CD4-positive, alpha-beta T cell (primary cell): Measurements from ENCODE around the gene USP3. TPM values are rescaled to one million over a fixed set of nuclear protein-coding genes. Genes with fewer than 3 reads are reported as not detected.

Experiments used
- ATAC-seq: fragments of 200-7000 bp; cut with Tn5 transposase; one replicate; pipeline ENCODE4 v1.10.0; 2022; ENCODE audit warnings: mild to moderate bottlenecking; ENCODE audit not compliant: poor library complexity
- CTCF ChIA-PET: fragments of 350-600 bp; sonication (Branson Sonifier 250); formaldehyde crosslinking; loops from one replicate; lab custom pipeline; 2021; ENCODE audit warnings: antibody characterized with exemption, inconsistent platforms; lab: Charles Lee
- POLR2A ChIA-PET: fragments of 350-600 bp; sonication (Branson Sonifier 250); formaldehyde crosslinking; loops from one replicate; lab custom pipeline; 2021; ENCODE audit warnings: antibody characterized with exemption, inconsistent platforms; lab: Charles Lee
- DNase-seq, 14 experiments: peaks; one replicate each; pipeline ENCODE4 v3.0.0-alpha.2; 2013 to 2020; ENCODE audit warnings: mixed read lengths in 2 of 14
- H3K27ac ChIP-seq, 2 donors: one replicate each; pipeline versions ENCODE4 v1.5.1 to v1.7.0; 2013; ENCODE audit warnings: low read length in 2 of 2, low read depth in 1 of 2, mild to moderate bottlenecking in 1 of 2
- H3K27me3 ChIP-seq, 2 experiments: 1 replicate in 1 of 2; 2 replicates in 1 of 2; pipeline versions ENCODE4 v1.6.1 to v1.7.0; 2013; ENCODE audit warnings: low read length in 2 of 2, control low read depth in 1 of 2, mild to moderate bottlenecking in 1 of 2, moderate library complexity in 1 of 2; ENCODE audit not compliant: insufficient read depth in 2 of 2, control insufficient read depth in 1 of 2
- H3K36me3 ChIP-seq: one replicate; pipeline ENCODE4 v1.6.1; 2013; ENCODE audit warnings: low read length, control low read depth; ENCODE audit not compliant: insufficient read depth
- H3K4me1 ChIP-seq: one replicate; pipeline ENCODE4 v1.6.1; 2013; ENCODE audit warnings: low read length, control low read depth; ENCODE audit not compliant: insufficient read depth
- H3K4me3 ChIP-seq: one replicate; pipeline ENCODE4 v1.5.1; 2013; ENCODE audit warnings: mild to moderate bottlenecking, low read length, moderate library complexity
- H3K9me3 ChIP-seq, 2 experiments: 1 replicate in 1 of 2; 2 replicates in 1 of 2; pipeline versions ENCODE4 v1.6.1 to v1.7.0; 2013; ENCODE audit warnings: low read length in 2 of 2, mild to moderate bottlenecking in 2 of 2, control low read depth in 1 of 2, moderate library complexity in 1 of 2; ENCODE audit not compliant: control insufficient read depth in 1 of 2, insufficient read depth in 1 of 2
- H3K27ac Mint-ChIP-seq: one replicate; pipeline ENCODE4 v1.8.0; 2020; ENCODE audit warnings: mixed read lengths
- H3K27me3 Mint-ChIP-seq: one replicate; pipeline ENCODE4 v1.8.0; 2021; ENCODE audit warnings: mixed read lengths
- H3K36me3 Mint-ChIP-seq: one replicate; pipeline ENCODE4 v1.8.0; 2021; ENCODE audit warnings: low read depth, mixed read lengths
- H3K4me1 Mint-ChIP-seq: one replicate; pipeline ENCODE4 v1.8.0; 2021; ENCODE audit warnings: low read depth, mixed read lengths
- H3K4me3 Mint-ChIP-seq: one replicate; pipeline ENCODE4 v1.8.0; 2020; ENCODE audit warnings: mild to moderate bottlenecking, mixed read lengths
- H3K9me3 Mint-ChIP-seq: one replicate; pipeline ENCODE4 v1.8.0; 2020; ENCODE audit warnings: mixed read lengths
- intact Hi-C, 2 experiments: fragments of 100-400 bp; cut with DNase I in 1 of 2; cut with micrococcal nuclease in 1 of 2; formaldehyde crosslinking; loops; one replicate each; pipeline versions ENCODE4 v1.15.1 to v1.9.0; 2023 to 2025; cut with DNase I, micrococcal nuclease
- total RNA-seq, 174 experiments: library from RNA in 2 of 174; stranded (reverse) in 2 of 174; gene quantifications; one replicate each; pipeline ENCODE4 v1.2.3 and lab custom pipeline; 2021 to 2026
- TF ChIP-seq, protein P1 (sequence below): fragments of 200-600 bp; IDR thresholded peaks from one replicate; pipeline ENCODE4 v1.8.0; 2022; ENCODE audit warnings: antibody characterized with exemption, mild to moderate bottlenecking

Gene USP3
- total RNA-seq, 2 experiments from 2014 or later: 280 to 282 TPM

DNA sequence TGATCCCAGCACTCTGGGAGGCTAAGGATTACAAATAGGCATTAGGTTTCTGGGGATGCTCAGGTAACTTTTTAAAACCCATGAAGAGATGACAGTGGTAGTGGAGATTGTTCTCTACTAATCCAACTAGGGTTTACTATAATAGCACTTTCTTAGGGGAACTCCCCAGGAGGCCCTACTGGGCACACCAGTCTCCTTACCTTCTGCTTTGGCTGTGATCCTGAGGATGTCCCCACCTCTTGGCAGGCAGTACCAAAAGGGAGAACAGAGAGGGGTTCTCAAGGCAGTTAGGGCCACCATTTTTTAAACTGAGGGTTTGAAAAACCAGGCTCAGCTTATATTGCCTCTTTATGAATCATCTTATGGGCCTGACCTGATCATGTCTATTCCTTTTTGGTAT lies 77.8 kb downstream of the USP3 start:
- Mint-ChIP-seq H3K36me3 (peaks cover 86% of the 10 kb centered on the region), H3K4me1 (peaks cover 25% of the 10 kb centered on the region), H3K27ac (peak overlapping the region; percentile 32), H3K9me3 (no peaks in the 10 kb centered on the region), H3K4me3 (no peak overlapping the region), H3K27me3 (no peaks in the 10 kb centered on the region)
- ChIA-PET POLR2A (interaction anchor here (1.7 kb wide), 1 partner anchor 17 kb away, joined by 6 read pairs; no protein-coding TSS in a partner anchor), CTCF (interaction anchor here (1.3 to 2.2 kb wide), 2 partner anchors 116 kb away, joined by 3 to 7 read pairs; no protein-coding TSS in a partner anchor)
- TF ChIP-seq, protein P1, sequence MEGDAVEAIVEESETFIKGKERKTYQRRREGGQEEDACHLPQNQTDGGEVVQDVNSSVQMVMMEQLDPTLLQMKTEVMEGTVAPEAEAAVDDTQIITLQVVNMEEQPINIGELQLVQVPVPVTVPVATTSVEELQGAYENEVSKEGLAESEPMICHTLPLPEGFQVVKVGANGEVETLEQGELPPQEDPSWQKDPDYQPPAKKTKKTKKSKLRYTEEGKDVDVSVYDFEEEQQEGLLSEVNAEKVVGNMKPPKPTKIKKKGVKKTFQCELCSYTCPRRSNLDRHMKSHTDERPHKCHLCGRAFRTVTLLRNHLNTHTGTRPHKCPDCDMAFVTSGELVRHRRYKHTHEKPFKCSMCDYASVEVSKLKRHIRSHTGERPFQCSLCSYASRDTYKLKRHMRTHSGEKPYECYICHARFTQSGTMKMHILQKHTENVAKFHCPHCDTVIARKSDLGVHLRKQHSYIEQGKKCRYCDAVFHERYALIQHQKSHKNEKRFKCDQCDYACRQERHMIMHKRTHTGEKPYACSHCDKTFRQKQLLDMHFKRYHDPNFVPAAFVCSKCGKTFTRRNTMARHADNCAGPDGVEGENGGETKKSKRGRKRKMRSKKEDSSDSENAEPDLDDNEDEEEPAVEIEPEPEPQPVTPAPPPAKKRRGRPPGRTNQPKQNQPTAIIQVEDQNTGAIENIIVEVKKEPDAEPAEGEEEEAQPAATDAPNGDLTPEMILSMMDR: no peak
- no peak for DNase-seq
- Histone ChIP-seq H3K4me3 (no peak overlapping the region), H3K4me1 (no peaks in the 10 kb centered on the region), H3K27me3 (no peaks in the 10 kb centered on the region), H3K36me3 (peaks cover 67% of the 10 kb centered on the region), H3K9me3 (no peaks in the 10 kb centered on the region), H3K27ac (no peak overlapping the region)
- intact Hi-C loops: loop anchor here in 1 of 2 experiments (5.0 kb wide), 1 partner anchor 115 kb away; no protein-coding TSS in a partner anchor
- ATAC-seq: no peak

GRCh38 chr15:63582718-63583426 lies 78.5 kb downstream of the USP3 start:
- TF ChIP-seq, protein P1: no peak
- CTCF ChIA-PET: interaction anchor here (1.3 kb wide), 1 partner anchor 116 kb away, joined by 3 read pairs; no protein-coding TSS in a partner anchor
- H3K9me3 Mint-ChIP-seq: no peaks in the 10 kb centered on the region
- peak overlapping the region; percentile 32 for H3K27ac Mint-ChIP-seq
- H3K27me3 Mint-ChIP-seq: no peaks in the 10 kb centered on the region
- DNase-seq (no peak), ATAC-seq (peak; percentile 24)
- H3K36me3 Mint-ChIP-seq: peaks cover 89% of the 10 kb centered on the region
- POLR2A ChIA-PET: interaction anchor here (1.7 kb wide), 1 partner anchor 16 kb away, joined by 6 read pairs; no protein-coding TSS in a partner anchor
- Histone ChIP-seq H3K4me1 (no peaks in the 10 kb centered on the region), H3K36me3 (peaks cover 69% of the 10 kb centered on the region), H3K27me3 (no peaks in the 10 kb centered on the region), H3K27ac (no peak overlapping the region), H3K4me3 (no peak overlapping the region), H3K9me3 (no peaks in the 10 kb centered on the region)
- intact Hi-C loops: loop anchor here in 1 of 2 experiments (5.0 kb wide), 1 partner anchor 116 kb away; no protein-coding TSS in a partner anchor
- no peak overlapping the region for H3K4me3 Mint-ChIP-seq
- H3K4me1 Mint-ChIP-seq: peaks cover 25% of the 10 kb centered on the region

DNA sequence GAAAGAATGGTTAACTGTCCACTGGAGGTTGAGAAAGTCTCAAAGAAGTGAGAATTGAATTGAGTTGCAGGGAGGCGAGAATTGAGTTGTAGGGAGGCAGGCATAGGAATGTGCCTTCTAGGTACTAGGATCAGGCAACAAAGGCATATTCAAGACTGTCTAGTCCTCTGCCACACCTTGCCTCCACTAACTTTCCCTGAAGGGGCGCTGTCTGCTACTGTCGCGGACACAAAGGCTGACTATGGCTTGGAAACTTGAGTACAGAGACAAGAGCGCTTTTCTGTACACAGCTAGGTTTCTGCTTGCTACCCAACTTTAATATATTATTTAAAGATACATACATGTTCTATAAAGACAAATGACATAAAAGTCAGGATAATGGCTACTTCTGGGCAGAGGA lies 82.4 kb downstream of the USP3 start:
- DNase-seq: no peak
- Histone ChIP-seq H3K4me1 (no peaks in the 10 kb centered on the region), H3K27ac (no peak overlapping the region), H3K36me3 (peaks cover 89% of the 10 kb centered on the region), H3K27me3 (no peaks in the 10 kb centered on the region), H3K4me3 (no peak overlapping the region), H3K9me3 (no peaks in the 10 kb centered on the region)
- CTCF ChIA-PET: interaction anchor here (1.9 kb wide), 1 partner anchor 11 kb away, joined by 4 read pairs; the partner anchor contains the start of gene FBXL22
- Mint-ChIP-seq H3K36me3 (peaks cover 98% of the 10 kb centered on the region), H3K4me1 (peaks cover 26% of the 10 kb centered on the region), H3K27ac (peak overlapping the region; percentile 61), H3K9me3 (no peaks in the 10 kb centered on the region), H3K4me3 (peak overlapping the region; percentile 12), H3K27me3 (no peaks in the 10 kb centered on the region)
- TF ChIP-seq, protein P1: no peak
- POLR2A ChIA-PET: no interaction called here
- intact Hi-C loops: loop anchor here in 1 of 2 experiments (5.0 kb wide), 1 partner anchor 44 kb away; no protein-coding TSS in a partner anchor
- no peak for ATAC-seq
